Measurements from ENCODE around the gene ANKRD34A.

DNA sequence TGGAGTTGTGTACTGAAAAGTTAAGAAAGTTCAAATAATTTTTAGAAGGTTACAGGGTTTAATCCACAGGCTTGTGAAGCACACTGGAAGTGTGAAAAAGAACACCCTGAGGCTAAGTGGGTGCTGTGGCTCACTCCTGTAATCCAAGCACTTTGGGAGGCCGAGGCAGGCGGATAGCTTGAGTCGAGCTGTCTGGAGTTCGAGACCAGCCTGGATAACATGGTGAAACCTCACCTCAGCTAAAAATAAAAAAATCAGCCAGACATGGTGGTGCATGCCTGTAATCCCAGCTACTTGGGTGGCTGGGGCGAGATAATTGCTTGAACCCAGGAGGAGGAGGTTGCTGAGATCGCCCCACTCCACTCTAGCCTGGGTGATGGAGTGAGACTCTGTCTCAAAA lies 22.2 kb upstream of the ANKRD34A start:
- TF ChIP-seq, protein P1, sequence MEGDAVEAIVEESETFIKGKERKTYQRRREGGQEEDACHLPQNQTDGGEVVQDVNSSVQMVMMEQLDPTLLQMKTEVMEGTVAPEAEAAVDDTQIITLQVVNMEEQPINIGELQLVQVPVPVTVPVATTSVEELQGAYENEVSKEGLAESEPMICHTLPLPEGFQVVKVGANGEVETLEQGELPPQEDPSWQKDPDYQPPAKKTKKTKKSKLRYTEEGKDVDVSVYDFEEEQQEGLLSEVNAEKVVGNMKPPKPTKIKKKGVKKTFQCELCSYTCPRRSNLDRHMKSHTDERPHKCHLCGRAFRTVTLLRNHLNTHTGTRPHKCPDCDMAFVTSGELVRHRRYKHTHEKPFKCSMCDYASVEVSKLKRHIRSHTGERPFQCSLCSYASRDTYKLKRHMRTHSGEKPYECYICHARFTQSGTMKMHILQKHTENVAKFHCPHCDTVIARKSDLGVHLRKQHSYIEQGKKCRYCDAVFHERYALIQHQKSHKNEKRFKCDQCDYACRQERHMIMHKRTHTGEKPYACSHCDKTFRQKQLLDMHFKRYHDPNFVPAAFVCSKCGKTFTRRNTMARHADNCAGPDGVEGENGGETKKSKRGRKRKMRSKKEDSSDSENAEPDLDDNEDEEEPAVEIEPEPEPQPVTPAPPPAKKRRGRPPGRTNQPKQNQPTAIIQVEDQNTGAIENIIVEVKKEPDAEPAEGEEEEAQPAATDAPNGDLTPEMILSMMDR (IDR thresholded peaks at IDR 0.05; ENCODE audit: poor library complexity, severe bottlenecking), result no peak
- no peak for TF ChIP-seq EP300 (conservative IDR thresholded peaks at IDR 0.05; ENCODE audit: poor library complexity, severe bottlenecking)
- no peak for TF ChIP-seq TAF1 (IDR thresholded peaks at IDR 0.05; ENCODE audit: low read depth)
- no peak for TF ChIP-seq SMC3 (conservative IDR thresholded peaks at IDR 0.05; ENCODE audit: poor library complexity)
- TF ChIP-seq MXI1 (conservative IDR thresholded peaks at IDR 0.05; ENCODE audit: poor library complexity, severe bottlenecking), result no peak

Measured in neural cell (in vitro differentiated cells).